Prostate gland (tissue), 2 donors: Measurements from ENCODE around the gene CNRIP1.

ENCODE experiments used
- CTCF ChIP-seq, 4 experiments: fragments of 200-600 bp in 2 of 4; fragments of 450-650 bp in 2 of 4; sonication (generic) in 2 of 4; IDR thresholded peaks; 1 replicate in 3 of 4; 2 replicates in 1 of 4; pipeline ENCODE4 v1.5.1; 2016 to 2019; ENCODE audit warnings: antibody characterized with exemption in 4 of 4, mild to moderate bottlenecking in 2 of 4, moderate library complexity in 2 of 4
- POLR2A ChIP-seq: fragments of 450-650 bp; IDR thresholded peaks from one replicate; pipeline ENCODE4 v1.6.1; 2016; ENCODE audit warnings: antibody characterized with exemption, mild to moderate bottlenecking

GRCh38 chr2:68333009-68333408 is 13.3 kb upstream of the CNRIP1 start:
- no peak for TF ChIP-seq CTCF (IDR thresholded peaks at IDR 0.05)
- TF ChIP-seq POLR2A: no peak
